Measurements from ENCODE around the gene BAX. TPM values are rescaled to one million over a fixed set of nuclear protein-coding genes. Genes with fewer than 3 reads are reported as not detected.

The BAX gene
- total RNA-seq, 1 donor, result 85.9 TPM

GRCh38 chr19:48934837-48935236 lies 19.8 kb upstream of the BAX start:
- no peak overlapping the region for H3K4me3 ChIP-seq (ENCODE audit: low read depth, low read length)
- TF ChIP-seq CTCF (IDR thresholded peaks at IDR 0.05; ENCODE audit: insufficient read depth, low read depth, low read length), result no peak
- DNase-seq (ENCODE audit: low read depth), result no peak

GRCh38 chr19:48935864-48936263 lies 18.8 kb upstream of the BAX start:
- TF ChIP-seq CTCF (IDR thresholded peaks at IDR 0.05; ENCODE audit: insufficient read depth, low read depth, low read length), result no peak
- no peak for DNase-seq (ENCODE audit: low read depth)
- no peak overlapping the region for H3K4me3 ChIP-seq (ENCODE audit: low read depth, low read length)

- TF ChIP-seq CTCF (IDR thresholded peaks at IDR 0.05; ENCODE audit: insufficient read depth, low read depth, low read length), result no peak
- no peak overlapping the region for H3K4me3 ChIP-seq (ENCODE audit: low read depth, low read length)
- DNase-seq (ENCODE audit: low read depth), result no peak
Measured at GRCh38 chr19:48938256-48938655, 16.4 kb upstream of the BAX start.

- H3K4me3 ChIP-seq (ENCODE audit: low read depth, low read length), result no peak overlapping the region
- TF ChIP-seq CTCF (IDR thresholded peaks at IDR 0.05; ENCODE audit: insufficient read depth, low read depth, low read length), result no peak
- DNase-seq (ENCODE audit: low read depth), result no peak
Measured at GRCh38 chr19:48940902-48941301, 13.8 kb upstream of the BAX start.

GRCh38 chr19:48943081-48943480 lies 11.6 kb upstream of the BAX start:
- DNase-seq (ENCODE audit: low read depth), result no peak
- no peak overlapping the region for H3K4me3 ChIP-seq (ENCODE audit: low read depth, low read length)
- no peak for TF ChIP-seq CTCF (IDR thresholded peaks at IDR 0.05; ENCODE audit: insufficient read depth, low read depth, low read length)

GRCh38 chr19:48945415-48945814 lies 9.3 kb upstream of the BAX start:
- TF ChIP-seq CTCF (IDR thresholded peaks at IDR 0.05; ENCODE audit: insufficient read depth, low read depth, low read length), result no peak
- no peak overlapping the region for H3K4me3 ChIP-seq (ENCODE audit: low read depth, low read length)
- DNase-seq (ENCODE audit: low read depth), result no peak

GRCh38 chr19:48945817-48946216 lies 8.9 kb upstream of the BAX start:
- no peak for TF ChIP-seq CTCF (IDR thresholded peaks at IDR 0.05; ENCODE audit: insufficient read depth, low read depth, low read length)
- DNase-seq (ENCODE audit: low read depth), result no peak
- H3K4me3 ChIP-seq (ENCODE audit: low read depth, low read length), result no peak overlapping the region

All from fibroblast of villous mesenchyme (primary cell).